SK-N-SH treated with all-trans-retinoic acid at 6 μM for 48 hours (cell line): ENCODE data around the gene PSRC1.

Source experiments
- ARNTL ChIP-seq: fragments of 450-650 bp; formaldehyde crosslinking; IDR thresholded peaks from 2 replicates; pipeline ENCODE4 v1.5.0; 2020; ENCODE audit warnings: low read depth, mild to moderate bottlenecking, moderate library complexity, borderline replicate concordance
- BACH2 ChIP-seq: fragments of 250-450 bp; sonication (Bioruptor Pico); IDR thresholded peaks from 2 replicates; pipeline ENCODE4 v1.9.0; 2021; ENCODE audit warnings: mild to moderate bottlenecking, borderline replicate concordance
- CSRNP3 ChIP-seq: fragments of 250-450 bp; sonication (Bioruptor Pico); IDR thresholded peaks from 2 replicates; pipeline ENCODE4 v1.5.1; 2021; ENCODE audit warnings: mild to moderate bottlenecking, moderate library complexity
- GLIS3 ChIP-seq: fragments of 250-450 bp; sonication (Bioruptor Pico); IDR thresholded peaks from 2 replicates; pipeline ENCODE4 v1.5.0; 2020; ENCODE audit warnings: mild to moderate bottlenecking, moderate library complexity
- PATZ1 ChIP-seq: fragments of 250-450 bp; sonication (Bioruptor Pico); IDR thresholded peaks from 2 replicates; pipeline ENCODE4 v1.8.0; 2020; ENCODE audit warnings: mild to moderate bottlenecking, moderate library complexity, borderline replicate concordance
- RARB ChIP-seq: fragments of 250-450 bp; sonication (Bioruptor Pico); IDR thresholded peaks from 2 replicates; pipeline ENCODE4 v1.8.0; 2021; ENCODE audit warnings: mild to moderate bottlenecking, moderate library complexity
- TOX ChIP-seq: fragments of 250-450 bp; sonication (Bioruptor Pico); IDR thresholded peaks from 2 replicates; pipeline ENCODE4 v1.8.0; 2021; ENCODE audit warnings: mild to moderate bottlenecking, moderate library complexity, borderline replicate concordance
- ZC3H10 ChIP-seq: fragments of 250-450 bp; sonication (Bioruptor Pico); IDR thresholded peaks from 2 replicates; pipeline ENCODE4 v1.5.1; 2021; ENCODE audit warnings: mild to moderate bottlenecking, moderate library complexity
- ZFP3 ChIP-seq: fragments of 250-450 bp; sonication (Bioruptor Pico); IDR thresholded peaks from 2 replicates; pipeline ENCODE4 v1.5.0; 2020; ENCODE audit warnings: mild to moderate bottlenecking, moderate library complexity
- ZFP30 ChIP-seq: fragments of 450-650 bp; formaldehyde crosslinking; IDR thresholded peaks from 2 replicates; pipeline ENCODE4 v1.5.0; 2022; ENCODE audit warnings: mild to moderate bottlenecking, moderate library complexity
- ZNF8 ChIP-seq: fragments of 450-650 bp; formaldehyde crosslinking; IDR thresholded peaks from 2 replicates; pipeline ENCODE4 v1.5.0; 2020; ENCODE audit warnings: mild to moderate bottlenecking, moderate library complexity
- TF ChIP-seq, protein P1 (sequence below): fragments of 250-450 bp; sonication (Bioruptor Pico); IDR thresholded peaks from 2 replicates; pipeline ENCODE4 v1.5.1; 2020; ENCODE audit warnings: low read depth, mild to moderate bottlenecking, moderate library complexity

DNA sequence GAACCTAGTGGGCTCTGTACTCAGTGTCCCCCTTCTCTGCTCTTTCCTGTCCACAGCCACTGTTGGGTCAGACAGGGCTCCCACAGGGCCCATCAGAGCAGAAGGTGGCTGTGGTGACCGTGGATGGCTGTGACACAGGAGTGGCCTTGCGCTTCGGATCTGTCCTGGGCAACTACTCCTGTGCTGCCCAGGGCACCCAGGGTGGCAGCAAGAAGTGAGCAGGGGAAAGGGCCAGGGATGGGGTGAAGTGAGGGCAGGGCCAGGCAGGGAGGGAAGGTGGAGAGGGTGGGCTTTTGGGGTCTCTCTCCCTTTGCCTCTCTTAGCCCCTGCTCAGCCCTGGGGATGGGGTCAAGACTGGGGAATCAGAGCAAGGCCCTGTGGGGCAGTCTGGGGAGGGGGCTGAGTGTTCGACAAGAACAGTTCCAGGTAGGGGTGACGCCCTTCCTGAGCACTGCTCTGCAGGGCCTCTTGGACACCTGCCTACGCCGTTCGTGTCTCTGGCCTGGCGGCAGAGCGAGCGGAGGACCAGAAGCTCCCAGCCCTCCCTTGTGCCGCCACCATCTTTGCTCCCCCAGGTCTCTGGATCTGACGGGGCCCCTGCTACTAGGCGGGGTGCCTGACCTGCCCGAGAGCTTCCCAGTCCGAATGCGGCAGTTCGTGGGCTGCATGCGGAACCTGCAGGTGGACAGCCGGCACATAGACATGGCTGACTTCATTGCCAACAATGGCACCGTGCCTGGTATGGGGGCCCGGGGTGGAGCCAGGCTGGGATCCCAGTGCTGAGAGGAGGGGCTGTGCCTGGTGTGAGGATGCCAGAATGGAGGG, 20.5 kb downstream of the PSRC1 start:
- TF ChIP-seq ARNTL (no peak), GLIS3 (CRISPR knock-in tag) (no peak), ZNF8 (CRISPR knock-in tag) (no peak), CSRNP3 (CRISPR knock-in tag) (no peak), RARB (no peak), ZC3H10 (CRISPR knock-in tag) (no peak), PATZ1 (CRISPR knock-in tag) (no peak), TOX (CRISPR knock-in tag) (no peak), ZFP3 (CRISPR knock-in tag) (no peak), BACH2 (CRISPR knock-in tag) (no peak), ZFP30 (no peak)
- TF ChIP-seq, protein P1, sequence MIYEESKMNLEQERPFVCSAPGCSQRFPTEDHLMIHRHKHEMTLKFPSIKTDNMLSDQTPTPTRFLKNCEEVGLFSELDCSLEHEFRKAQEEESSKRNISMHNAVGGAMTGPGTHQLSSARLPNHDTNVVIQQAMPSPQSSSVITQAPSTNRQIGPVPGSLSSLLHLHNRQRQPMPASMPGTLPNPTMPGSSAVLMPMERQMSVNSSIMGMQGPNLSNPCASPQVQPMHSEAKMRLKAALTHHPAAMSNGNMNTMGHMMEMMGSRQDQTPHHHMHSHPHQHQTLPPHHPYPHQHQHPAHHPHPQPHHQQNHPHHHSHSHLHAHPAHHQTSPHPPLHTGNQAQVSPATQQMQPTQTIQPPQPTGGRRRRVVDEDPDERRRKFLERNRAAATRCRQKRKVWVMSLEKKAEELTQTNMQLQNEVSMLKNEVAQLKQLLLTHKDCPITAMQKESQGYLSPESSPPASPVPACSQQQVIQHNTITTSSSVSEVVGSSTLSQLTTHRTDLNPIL: no peak
